HEK293 (cell line): Measurements from ENCODE around the gene PTDSS2.
A peak's percentile ranks its signal among the peaks of the same experiment; 100 is the strongest.

Experiments used
- CTCF ChIA-PET: fragments of 350-600 bp; formaldehyde crosslinking; extraction: SDS; loops from one replicate; lab custom pipeline; 2021; ENCODE audit warnings: antibody characterized with exemption; lab: Yijun Ruan, JAX
- POLR2A ChIA-PET: fragments of 300-600 bp; formaldehyde crosslinking; extraction: SDS; loops from one replicate; lab custom pipeline; 2020; ENCODE audit warnings: antibody characterized with exemption, inconsistent platforms; lab: Yijun Ruan, JAX
- H3K27ac ChIP-seq: fragments of 200-500 bp; sonication (Bioruptor generic); 2 replicates; pipeline ENCODE4 v1.5.1; 2014; ENCODE audit warnings: low read depth, low read length, control low read depth, inconsistent platforms; ENCODE audit errors: extremely low read depth
- H3K36me3 ChIP-seq, 2 experiments: fragments of 200-500 bp in 1 of 2; sonication (Bioruptor generic) in 1 of 2; 1 replicate in 1 of 2; 2 replicates in 1 of 2; pipeline ENCODE4 v1.5.1; 2014 to 2017; ENCODE audit warnings: inconsistent platforms in 2 of 2, low read length in 2 of 2; ENCODE audit not compliant: control insufficient read depth in 2 of 2, insufficient read depth in 1 of 2
- H3K4me1 ChIP-seq: fragments of 200-500 bp; sonication (Bioruptor generic); 2 replicates; pipeline ENCODE4 v1.5.1; 2014; ENCODE audit warnings: mild to moderate bottlenecking, low read length, inconsistent platforms; ENCODE audit not compliant: control insufficient read depth, insufficient read depth
- H3K4me3 ChIP-seq: 2 replicates; pipeline ENCODE4 v1.5.1; 2011; ENCODE audit warnings: low read depth, mild to moderate bottlenecking, control low read depth, low read length, moderate library complexity
- H3K9me3 ChIP-seq: fragments of 200-500 bp; sonication (Bioruptor generic); 2 replicates; pipeline ENCODE4 v1.5.1; 2014; ENCODE audit warnings: low read depth, low read length, inconsistent platforms; ENCODE audit not compliant: control insufficient read depth, insufficient read depth
- BCL11B ChIP-seq: fragments of 450-650 bp; formaldehyde crosslinking; IDR thresholded peaks from 2 replicates; pipeline ENCODE4 v1.5.1; 2016; ENCODE audit warnings: low read depth, missing biosample characterization, missing genetic modification characterization
- EGR2 ChIP-seq: fragments of 450-650 bp; formaldehyde crosslinking; IDR thresholded peaks from 2 replicates; pipeline ENCODE4 v1.5.1; 2016; ENCODE audit warnings: low read depth, missing biosample characterization, missing genetic modification characterization
- KLF1 ChIP-seq: fragments of 450-650 bp; formaldehyde crosslinking; IDR thresholded peaks from 2 replicates; pipeline ENCODE4 v1.5.1; 2016; ENCODE audit warnings: missing biosample characterization, missing genetic modification characterization
- KLF10 ChIP-seq: fragments of 450-650 bp; IDR thresholded peaks from 2 replicates; pipeline ENCODE4 v1.5.1; 2018; ENCODE audit warnings: missing biosample characterization, mild to moderate bottlenecking, missing genetic modification characterization
- KLF7 ChIP-seq: fragments of 450-650 bp; formaldehyde crosslinking; IDR thresholded peaks from 2 replicates; pipeline ENCODE4 v1.5.1; 2016; ENCODE audit warnings: missing biosample characterization, missing genetic modification characterization, borderline replicate concordance
- KLF8 ChIP-seq: fragments of 450-650 bp; formaldehyde crosslinking; IDR thresholded peaks from 2 replicates; pipeline ENCODE4 v1.5.1; 2016; ENCODE audit warnings: missing biosample characterization, missing genetic modification characterization
- KLF9 ChIP-seq: fragments of 450-650 bp; formaldehyde crosslinking; IDR thresholded peaks from 2 replicates; pipeline ENCODE4 v1.5.1; 2016; ENCODE audit warnings: missing biosample characterization, missing genetic modification characterization, low read depth
- MEIS1 ChIP-seq: sonication (generic); formaldehyde crosslinking; IDR thresholded peaks from 2 replicates; pipeline ENCODE4 v1.8.1; 2022; ENCODE audit warnings: missing genetic modification reagents, mild to moderate bottlenecking, borderline replicate concordance
- MZF1 ChIP-seq: fragments of 450-650 bp; formaldehyde crosslinking; IDR thresholded peaks from 2 replicates; pipeline ENCODE4 v1.5.1; 2017; ENCODE audit warnings: missing biosample characterization, missing genetic modification characterization, borderline replicate concordance
- OVOL3 ChIP-seq: fragments of 450-650 bp; formaldehyde crosslinking; IDR thresholded peaks from 2 replicates; pipeline ENCODE4 v1.5.1; 2016; ENCODE audit warnings: missing biosample characterization, missing genetic modification characterization
- REST ChIP-seq: fragments of 450-650 bp; formaldehyde crosslinking; IDR thresholded peaks from 2 replicates; pipeline ENCODE4 v1.5.1; 2016; ENCODE audit warnings: missing biosample characterization, missing genetic modification characterization
- SP2 ChIP-seq: fragments of 450-650 bp; formaldehyde crosslinking; IDR thresholded peaks from 2 replicates; pipeline ENCODE4 v1.5.1; 2016; ENCODE audit warnings: missing biosample characterization, missing genetic modification characterization
- SP3 ChIP-seq: fragments of 450-650 bp; formaldehyde crosslinking; IDR thresholded peaks from 2 replicates; pipeline ENCODE4 v1.5.1; 2016; ENCODE audit warnings: missing biosample characterization, missing genetic modification characterization
- ZBTB26 ChIP-seq: fragments of 450-650 bp; formaldehyde crosslinking; optimal IDR thresholded peaks from 2 replicates; pipeline ENCODE3; 2016; ENCODE audit warnings: missing biosample characterization, mild to moderate bottlenecking, missing genetic modification characterization
- ZBTB49 ChIP-seq: fragments of 450-650 bp; formaldehyde crosslinking; IDR thresholded peaks from 2 replicates; pipeline ENCODE4 v1.5.1; 2016; ENCODE audit warnings: missing biosample characterization, missing genetic modification characterization, low read depth
- ZBTB8A ChIP-seq: fragments of 450-650 bp; formaldehyde crosslinking; IDR thresholded peaks from 2 replicates; pipeline ENCODE4 v1.5.1; 2016; ENCODE audit warnings: missing biosample characterization, missing genetic modification characterization
- ZFHX2 ChIP-seq: fragments of 450-650 bp; formaldehyde crosslinking; conservative IDR thresholded peaks from 2 replicates; pipeline ENCODE4 v1.5.1; 2016; ENCODE audit warnings: missing biosample characterization, missing genetic modification characterization
- ZIC2 ChIP-seq: fragments of 450-650 bp; formaldehyde crosslinking; IDR thresholded peaks from 2 replicates; pipeline ENCODE4 v1.5.1; 2016; ENCODE audit warnings: missing biosample characterization, missing genetic modification characterization
- ZNF146 ChIP-seq: fragments of 450-650 bp; formaldehyde crosslinking; IDR thresholded peaks from 2 replicates; pipeline ENCODE4 v1.5.1; 2016; ENCODE audit warnings: missing biosample characterization, missing genetic modification characterization
- ZNF335 ChIP-seq: fragments of 450-650 bp; formaldehyde crosslinking; conservative IDR thresholded peaks from 2 replicates; pipeline ENCODE4 v1.5.1; 2016; ENCODE audit warnings: missing biosample characterization, missing genetic modification characterization
- ZNF362 ChIP-seq: fragments of 450-650 bp; formaldehyde crosslinking; IDR thresholded peaks from 2 replicates; pipeline ENCODE4 v1.5.1; 2016; ENCODE audit warnings: missing biosample characterization, missing genetic modification characterization
- ZNF449 ChIP-seq: fragments of 450-650 bp; formaldehyde crosslinking; IDR thresholded peaks from 2 replicates; pipeline ENCODE4 v1.5.1; 2017; ENCODE audit warnings: missing biosample characterization, mild to moderate bottlenecking, missing genetic modification characterization, moderate library complexity
- ZNF621 ChIP-seq: fragments of 450-650 bp; formaldehyde crosslinking; IDR thresholded peaks from 2 replicates; pipeline ENCODE4 v1.5.1; 2017; ENCODE audit warnings: missing biosample characterization, missing genetic modification characterization
- ZNF658 ChIP-seq: fragments of 450-650 bp; formaldehyde crosslinking; IDR thresholded peaks from 2 replicates; pipeline ENCODE4; 2016; ENCODE audit warnings: missing biosample characterization, missing genetic modification characterization
- ZNF747 ChIP-seq: fragments of 450-650 bp; formaldehyde crosslinking; IDR thresholded peaks from 2 replicates; pipeline ENCODE4 v1.5.1; 2016; ENCODE audit warnings: missing biosample characterization, missing genetic modification characterization
- ZNF76 ChIP-seq: fragments of 450-650 bp; formaldehyde crosslinking; IDR thresholded peaks from 2 replicates; pipeline ENCODE4; 2016; ENCODE audit warnings: low read depth, missing biosample characterization, missing genetic modification characterization, borderline replicate concordance

Gene PTDSS2

GRCh38 chr11:506995-507726 lies 57.1 kb downstream of the PTDSS2 start, which contains the start of gene RNH1:
Gene RNH1, minus strand, starts transcription at chr11:507242. Its CDS starts 5,080 bp downstream, at chr11:502162.
- TF ChIP-seq ZIC2 (no peak), BCL11B (tag by site-specific recombination) (peak; percentile 45; the same call in 1 of the 2 replicates), OVOL3 (0 out of 2 replicates have a peak, but pooled peaks have one; percentile 26), ZNF146 (tag by site-specific recombination) (0 out of 2 replicates have a peak, but pooled peaks have one; percentile 21), MZF1 (tag by site-specific recombination) (no peak), REST (no peak), KLF8 (tag by site-specific recombination) (peak; percentile 88; the same call in 1 of the 2 replicates), EGR2 (tag by site-specific recombination) (peak; percentile 66), ZBTB8A (tag by site-specific recombination) (no peak), ZBTB49 (tag by site-specific recombination) (no peak), SP2 (tag by site-specific recombination) (peak; percentile 30), ZNF76 (tag by site-specific recombination) (no peak), MEIS1 (CRISPR knock-in tag) (no peak), ZNF449 (tag by site-specific recombination) (peak; percentile 79), ZNF658 (no peak), ZNF335 (peak; percentile 51; the same call in 1 of the 2 replicates), ZNF621 (no peak), SP3 (tag by site-specific recombination) (peak; percentile 74; the same call in 1 of the 2 replicates), KLF1 (tag by site-specific recombination) (peak; percentile 86), ZBTB26 (tag by site-specific recombination) (peak; percentile 88), ZNF362 (tag by site-specific recombination) (no peak), ZNF747 (tag by site-specific recombination) (no peak), KLF7 (tag by site-specific recombination) (0 out of 2 replicates have a peak, but pooled peaks have one; percentile 39), KLF9 (tag by site-specific recombination) (peak; percentile 91), ZFHX2 (tag by site-specific recombination) (peak; percentile 89), KLF10 (tag by site-specific recombination) (peak; percentile 16; the same call in 1 of the 2 replicates)
- TF ChIP-seq, all 188 proteins: peak for 15
- peaks cover 0 to 19% of the 10 kb centered on the region in 2 experiments; a peak in 1 of 3 replicates for H3K36me3 ChIP-seq
- CTCF ChIA-PET = interaction anchor here (0.5 to 2.0 kb wide), 4 partner anchors 11 to 57 kb away, joined by 3 to 8 read pairs (median 4); partner anchors contain the start of gene PTDSS2
- no peaks in the 10 kb centered on the region for H3K9me3 ChIP-seq
- peak within 1 kb of the TSS; percentile 90 for H3K4me3 ChIP-seq
- peak within 1 kb of the TSS; percentile 85 for H3K27ac ChIP-seq
- H3K4me1 ChIP-seq = no peaks in the 10 kb centered on the region
- POLR2A ChIA-PET = interaction anchor here (0.9 to 1.9 kb wide), 14 partner anchors 9 to 312 kb away, joined by 3 to 11 read pairs (median 4); partner anchors contain the start of genes BET1L, HRAS, PHRF1 and PNPLA2
